ENCODE data around the gene VPS11. TPM values are rescaled to one million over a fixed set of nuclear protein-coding genes. Genes with fewer than 3 reads are reported as not detected.

The VPS11 gene
- total RNA-seq = 22.0 TPM
- long read RNA-seq, transcript VPS11-208 (16 exons, 3,313 nt) = major isoform, 54 of 70 reads
- long read RNA-seq, partial matches to known transcripts = 9 of 70 reads
- long read RNA-seq, other reads (novel, unspliced or antisense) = 7 of 70 reads

DNA sequence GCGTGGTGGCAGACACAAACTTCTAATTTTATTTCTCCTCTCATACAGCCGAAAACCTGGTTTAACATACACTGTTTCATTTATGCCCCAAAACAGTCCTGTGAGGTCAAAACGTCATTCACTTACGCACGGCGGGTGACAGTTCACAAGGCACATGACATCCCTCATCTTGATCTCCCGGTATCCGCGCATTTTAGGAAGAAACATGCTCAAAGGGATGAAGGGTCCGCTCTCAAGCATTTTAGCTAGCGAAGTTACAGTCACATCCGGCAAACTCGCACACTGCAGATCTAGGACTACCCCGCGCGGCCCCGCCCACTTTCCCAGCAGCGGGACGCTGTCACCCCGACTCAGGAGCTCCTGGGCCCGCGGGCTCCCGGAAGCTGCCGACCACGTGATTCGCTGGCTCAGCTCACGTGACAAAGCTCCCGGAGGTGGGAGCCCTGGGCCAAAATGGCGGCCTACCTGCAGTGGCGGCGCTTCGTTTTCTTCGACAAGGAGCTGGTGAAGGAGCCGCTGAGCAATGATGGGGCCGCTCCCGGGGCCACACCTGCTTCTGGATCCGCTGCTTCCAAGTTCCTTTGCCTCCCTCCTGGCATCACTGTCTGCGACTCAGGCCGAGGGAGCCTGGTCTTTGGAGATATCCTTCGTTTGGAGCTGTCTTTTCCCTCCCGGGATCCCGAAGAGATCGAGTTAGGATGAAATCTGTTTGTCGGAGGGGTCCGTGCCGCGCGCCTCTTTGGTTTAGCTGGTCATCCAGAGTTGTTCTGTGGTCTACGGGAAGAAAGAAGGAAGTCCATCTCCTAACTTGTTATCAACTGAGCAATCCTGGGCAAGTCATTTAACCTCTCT is at the start of gene VPS11:
VPS11 (plus strand) TSS at position 448 of the 852 bp plus-strand sequence; CDS start at position 454, 6 bp downstream.
- no peaks in the 10 kb centered on the region for H3K9me3 ChIP-seq (replicated peaks)
- H3K36me3 ChIP-seq = peaks cover 32% of the 10 kb centered on the region
- peak; percentile 99 for DNase-seq
- H3K27ac ChIP-seq (replicated peaks) = peak within 1 kb of the TSS; percentile 91
- intact Hi-C loops (cut with micrococcal nuclease) = no loop called here
- no peaks in the 10 kb centered on the region for H3K27me3 ChIP-seq (ENCODE audit: low read depth)
- TF ChIP-seq, protein P1, sequence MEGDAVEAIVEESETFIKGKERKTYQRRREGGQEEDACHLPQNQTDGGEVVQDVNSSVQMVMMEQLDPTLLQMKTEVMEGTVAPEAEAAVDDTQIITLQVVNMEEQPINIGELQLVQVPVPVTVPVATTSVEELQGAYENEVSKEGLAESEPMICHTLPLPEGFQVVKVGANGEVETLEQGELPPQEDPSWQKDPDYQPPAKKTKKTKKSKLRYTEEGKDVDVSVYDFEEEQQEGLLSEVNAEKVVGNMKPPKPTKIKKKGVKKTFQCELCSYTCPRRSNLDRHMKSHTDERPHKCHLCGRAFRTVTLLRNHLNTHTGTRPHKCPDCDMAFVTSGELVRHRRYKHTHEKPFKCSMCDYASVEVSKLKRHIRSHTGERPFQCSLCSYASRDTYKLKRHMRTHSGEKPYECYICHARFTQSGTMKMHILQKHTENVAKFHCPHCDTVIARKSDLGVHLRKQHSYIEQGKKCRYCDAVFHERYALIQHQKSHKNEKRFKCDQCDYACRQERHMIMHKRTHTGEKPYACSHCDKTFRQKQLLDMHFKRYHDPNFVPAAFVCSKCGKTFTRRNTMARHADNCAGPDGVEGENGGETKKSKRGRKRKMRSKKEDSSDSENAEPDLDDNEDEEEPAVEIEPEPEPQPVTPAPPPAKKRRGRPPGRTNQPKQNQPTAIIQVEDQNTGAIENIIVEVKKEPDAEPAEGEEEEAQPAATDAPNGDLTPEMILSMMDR (IDR thresholded peaks at IDR 0.05; ENCODE audit: borderline replicate concordance) = no peak
- H3K4me3 ChIP-seq = peak within 1 kb of the TSS; percentile 94
- peaks cover 44% of the 10 kb centered on the region for H3K4me1 ChIP-seq

DNA sequence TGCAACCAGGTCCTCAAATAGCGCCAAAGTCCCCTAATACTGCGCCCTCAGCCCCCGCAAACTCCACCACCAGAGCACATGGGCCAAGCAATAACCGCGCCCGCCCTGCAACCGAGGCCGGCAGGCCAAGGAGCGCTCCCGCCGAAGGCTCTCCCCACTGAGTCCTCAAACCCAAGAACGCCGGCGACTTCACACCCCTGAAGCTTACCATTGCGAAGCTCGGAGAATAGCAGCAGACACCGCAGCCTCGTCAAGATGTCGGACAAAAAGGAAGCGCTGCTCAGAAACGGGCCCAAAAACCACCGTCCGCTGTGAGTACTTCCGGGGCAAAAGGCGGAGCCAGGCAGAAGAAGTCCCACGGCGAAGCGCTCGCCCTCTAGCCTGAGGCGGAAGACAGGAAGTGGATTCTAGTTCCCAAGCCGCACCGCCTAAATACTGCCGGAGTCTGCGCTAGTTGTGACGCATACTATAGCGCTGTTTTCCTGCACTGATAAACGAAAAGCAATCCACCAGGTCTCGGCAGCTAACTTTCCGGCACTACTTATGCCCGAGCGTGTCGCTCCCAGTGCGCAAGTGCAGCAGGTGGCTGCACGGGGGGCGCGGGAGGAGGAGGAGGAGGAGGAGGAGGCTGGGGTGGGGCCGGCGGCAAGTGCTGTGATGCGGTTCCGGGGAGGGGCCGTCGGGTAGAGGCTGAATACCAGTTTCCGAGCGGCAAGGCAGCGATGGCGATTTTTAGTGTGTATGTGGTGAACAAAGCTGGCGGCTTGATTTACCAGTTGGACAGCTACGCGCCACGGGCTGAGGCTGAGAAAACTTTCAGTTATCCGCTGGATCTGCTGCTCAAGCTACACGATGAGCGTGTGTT is 49.3 kb upstream of the VPS11 start, which contains the start of the genes RPS25 and TRAPPC4:
RPS25 (minus strand) TSS at position 270 of the 865 bp plus-strand sequence; CDS start at position 211, 59 bp downstream.
TRAPPC4 (plus strand) TSS at position 693 of the 865 bp plus-strand sequence; CDS start at position 723, 30 bp downstream.
- H3K27ac ChIP-seq (replicated peaks) = peak within 1 kb of the TSS; percentile 97
- no peaks in the 10 kb centered on the region for H3K9me3 ChIP-seq (replicated peaks)
- H3K27me3 ChIP-seq (ENCODE audit: low read depth) = no peaks in the 10 kb centered on the region
- H3K4me3 ChIP-seq = peak within 1 kb of the TSS; percentile 79
- H3K4me1 ChIP-seq = peaks cover 64% of the 10 kb centered on the region
- peaks cover 56% of the 10 kb centered on the region for H3K36me3 ChIP-seq
- TF ChIP-seq, protein P1 (IDR thresholded peaks at IDR 0.05; ENCODE audit: borderline replicate concordance) = no peak
- peak; percentile 95 for DNase-seq
- intact Hi-C loops (cut with micrococcal nuclease) = no loop called here

DNA sequence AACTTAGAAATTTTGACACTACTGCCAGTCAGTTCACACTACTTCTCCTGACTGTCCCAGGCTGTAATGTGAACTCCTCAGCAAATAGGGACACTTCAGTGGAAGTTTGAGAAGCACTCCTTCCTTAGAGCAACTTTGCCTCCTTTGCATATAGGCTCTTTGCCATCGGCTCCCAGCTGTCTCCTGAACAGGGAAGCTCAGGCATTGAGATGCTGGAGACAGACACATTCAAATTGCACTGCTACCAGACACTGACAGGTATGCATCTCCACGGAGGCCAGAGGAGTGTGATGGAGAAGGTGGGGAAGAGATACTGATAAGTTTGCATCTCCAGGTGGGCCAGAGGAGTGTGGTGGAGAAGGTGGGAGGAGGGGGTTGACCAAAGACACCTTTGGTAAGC is 47.6 kb upstream of the VPS11 start:
- intact Hi-C loops (cut with micrococcal nuclease) = no loop called here
- TF ChIP-seq, protein P1 (IDR thresholded peaks at IDR 0.05; ENCODE audit: borderline replicate concordance) = no peak
- Histone ChIP-seq H3K9me3 (replicated peaks) (no peaks in the 10 kb centered on the region), H3K4me3 (peak overlapping the region; percentile 79), H3K27me3 (ENCODE audit: low read depth) (no peaks in the 10 kb centered on the region), H3K4me1 (peaks cover 72% of the 10 kb centered on the region), H3K27ac (replicated peaks) (no peak overlapping the region), H3K36me3 (peaks cover 58% of the 10 kb centered on the region)
- no peak for DNase-seq

DNA sequence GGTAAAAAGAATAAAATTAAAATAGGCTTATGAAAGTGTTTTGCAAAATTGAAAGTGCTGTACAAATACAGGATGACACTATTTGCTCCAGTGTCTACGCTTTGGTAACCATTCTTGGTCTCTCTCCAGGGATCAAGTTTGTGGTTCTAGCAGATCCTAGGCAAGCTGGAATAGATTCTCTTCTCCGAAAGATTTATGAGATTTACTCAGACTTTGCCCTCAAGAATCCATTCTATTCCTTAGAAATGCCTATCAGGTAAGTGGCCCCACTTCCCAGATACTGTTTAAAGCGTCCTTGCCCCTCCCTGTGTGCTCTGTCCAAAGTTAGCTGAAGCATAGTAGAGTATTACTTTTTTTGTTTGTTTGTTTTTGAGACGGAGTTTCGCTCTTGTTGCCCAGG is 46.0 kb upstream of the VPS11 start:
- TF ChIP-seq, protein P1 (IDR thresholded peaks at IDR 0.05; ENCODE audit: borderline replicate concordance) = no peak
- H3K4me1 ChIP-seq = peaks cover 62% of the 10 kb centered on the region
- no peak for DNase-seq
- H3K36me3 ChIP-seq = peaks cover 52% of the 10 kb centered on the region
- intact Hi-C loops (cut with micrococcal nuclease) = no loop called here
- no peak overlapping the region for H3K4me3 ChIP-seq
- H3K27me3 ChIP-seq (ENCODE audit: low read depth) = no peaks in the 10 kb centered on the region
- H3K9me3 ChIP-seq (replicated peaks) = no peaks in the 10 kb centered on the region
- H3K27ac ChIP-seq (replicated peaks) = no peak overlapping the region

DNA sequence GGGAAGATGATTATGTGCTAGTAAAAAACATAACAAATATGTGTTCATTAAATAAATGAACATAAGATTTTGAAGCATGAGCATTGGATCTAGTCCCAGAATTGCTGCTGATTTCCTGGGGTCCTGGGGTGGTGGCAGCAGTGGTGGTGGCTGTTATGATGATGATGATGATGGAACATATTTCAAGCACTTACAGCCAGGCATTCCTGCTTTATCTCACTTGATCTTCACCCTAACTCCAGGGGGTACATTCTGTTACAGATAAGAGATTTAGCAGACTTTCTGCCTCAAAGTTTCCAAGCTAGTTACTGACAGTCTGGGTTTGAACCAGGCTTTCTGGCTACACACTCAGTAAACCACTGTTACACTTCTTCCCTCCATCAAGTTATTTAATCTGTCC is 43.9 kb upstream of the VPS11 start:
- DNase-seq = no peak
- no peaks in the 10 kb centered on the region for H3K27me3 ChIP-seq (ENCODE audit: low read depth)
- peaks cover 59% of the 10 kb centered on the region for H3K36me3 ChIP-seq
- no peak overlapping the region for H3K27ac ChIP-seq (replicated peaks)
- intact Hi-C loops (cut with micrococcal nuclease) = no loop called here
- no peaks in the 10 kb centered on the region for H3K9me3 ChIP-seq (replicated peaks)
- H3K4me3 ChIP-seq = no peak overlapping the region
- TF ChIP-seq, protein P1 (IDR thresholded peaks at IDR 0.05; ENCODE audit: borderline replicate concordance) = no peak
- H3K4me1 ChIP-seq = peaks cover 48% of the 10 kb centered on the region
